HG03103 (cell line): ENCODE data around the gene BLOC1S6.

Experiments
- ATAC-seq: cut with Tn5 transposase; IDR thresholded peaks from one replicate; pipeline ENCODE4 v1.9.1; 2021; ENCODE audit warnings: low read depth; ENCODE audit not compliant: unreplicated experiment

Gene BLOC1S6

DNA sequence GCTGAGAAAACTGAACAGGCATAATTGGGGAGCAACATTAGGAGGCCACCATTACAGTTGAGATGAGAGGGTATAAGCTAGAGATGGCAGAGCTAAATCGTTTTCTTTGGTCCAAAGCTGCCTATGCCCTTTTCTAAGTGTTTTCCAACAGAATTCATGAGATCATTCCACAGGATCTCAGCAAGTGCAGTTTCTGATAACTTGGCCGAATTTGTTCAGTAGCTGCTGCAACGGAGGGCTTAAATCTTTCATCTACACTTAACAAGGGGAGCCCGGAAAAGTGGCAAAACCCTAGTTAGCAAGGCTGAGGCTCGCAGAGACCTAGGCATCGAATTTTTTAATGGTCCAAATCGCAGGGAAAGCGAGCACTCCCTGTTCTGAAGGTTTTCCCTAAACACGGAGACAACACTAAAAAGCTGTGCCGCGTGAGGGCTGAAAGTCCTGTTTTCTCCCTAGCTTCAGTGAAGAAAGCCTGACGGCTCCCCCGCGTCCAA, 531 bp upstream of the BLOC1S6 start:
- no peak for ATAC-seq

DNA sequence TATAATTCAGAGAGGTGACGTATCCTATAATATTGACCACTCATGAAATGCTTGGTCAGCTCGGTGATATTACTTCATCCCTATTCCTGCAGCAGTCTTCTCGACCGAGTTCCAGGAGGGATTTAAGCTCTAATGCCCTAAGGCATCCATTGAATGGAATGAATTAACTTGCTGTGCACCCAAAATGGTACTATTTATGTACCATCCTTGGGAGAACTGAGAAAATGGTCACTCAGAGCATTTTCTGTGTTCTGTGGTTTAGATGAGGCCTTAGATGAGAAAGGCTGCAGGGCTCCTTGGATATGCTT, 638 bp downstream of the BLOC1S6 start:
- no peak for ATAC-seq

DNA sequence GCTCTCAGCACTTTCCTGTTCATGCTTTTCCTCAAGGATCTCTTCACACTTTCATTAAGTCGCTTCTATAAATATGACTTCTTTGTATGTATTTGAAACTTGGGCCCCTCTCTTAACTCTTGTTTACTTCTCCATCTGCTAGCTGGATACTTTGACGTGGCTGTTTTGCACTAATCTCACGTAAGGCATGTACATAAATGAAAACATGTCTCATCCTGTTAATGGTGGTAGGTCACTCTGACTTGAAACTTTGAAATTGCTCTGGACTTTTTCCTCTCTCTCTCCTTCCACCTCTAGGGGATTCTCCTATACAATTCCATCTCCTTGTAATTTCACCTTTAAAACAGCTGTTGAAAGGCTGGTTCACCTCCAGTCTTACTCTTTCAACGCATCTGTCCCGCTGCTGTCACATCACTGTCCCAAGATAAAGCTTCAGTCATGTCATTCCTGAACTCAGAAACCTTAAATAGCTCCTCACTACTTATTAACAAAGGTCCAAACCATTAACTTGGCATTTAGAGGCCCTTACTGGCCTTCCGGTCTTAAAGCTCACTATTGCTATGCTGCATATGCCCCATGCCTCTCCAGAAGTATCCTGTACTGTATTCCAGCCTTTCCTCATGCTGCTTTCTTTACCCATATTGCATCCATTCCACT, 1.2 kb downstream of the BLOC1S6 start:
- ATAC-seq, result no peak

DNA sequence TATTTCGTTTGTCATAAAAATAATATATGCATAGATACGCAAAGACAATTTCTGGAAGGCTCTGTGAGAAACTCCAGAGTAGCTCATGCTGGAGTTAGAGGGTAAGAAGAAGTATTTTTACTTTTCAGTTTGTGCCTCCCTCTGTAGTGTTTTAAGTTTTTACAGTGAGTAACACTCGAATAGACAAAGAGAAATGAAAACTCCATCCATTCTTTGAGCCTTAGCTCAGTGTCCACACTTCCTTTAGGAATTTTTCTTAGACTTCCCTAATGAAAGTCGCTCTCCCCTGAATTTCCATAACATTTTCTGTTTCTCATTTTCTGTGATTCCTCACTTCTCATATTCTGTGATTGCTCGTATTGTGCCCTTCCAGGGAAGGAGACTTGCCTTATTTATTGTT, 2.1 kb downstream of the BLOC1S6 start:
- no peak for ATAC-seq

DNA sequence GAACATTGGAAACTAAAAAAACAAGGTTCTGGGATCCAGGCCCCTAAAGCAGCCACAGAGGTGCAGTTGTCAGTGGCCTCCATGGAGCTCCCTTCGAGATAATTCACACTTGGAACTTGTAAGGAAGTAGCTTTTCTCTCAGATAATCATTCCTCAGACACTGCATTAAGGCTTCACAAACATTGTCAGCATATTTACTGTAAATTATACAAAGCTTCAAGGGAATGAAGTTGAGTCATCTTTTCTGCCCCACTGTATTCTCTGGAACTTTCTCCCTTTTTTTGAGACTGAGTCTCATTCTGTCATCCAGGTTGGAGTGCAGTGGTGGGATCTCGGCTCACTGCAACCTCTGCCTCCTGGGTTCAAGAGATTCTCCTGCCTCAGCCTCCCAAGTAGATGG, 7.1 kb downstream of the BLOC1S6 start:
- no peak for ATAC-seq

DNA sequence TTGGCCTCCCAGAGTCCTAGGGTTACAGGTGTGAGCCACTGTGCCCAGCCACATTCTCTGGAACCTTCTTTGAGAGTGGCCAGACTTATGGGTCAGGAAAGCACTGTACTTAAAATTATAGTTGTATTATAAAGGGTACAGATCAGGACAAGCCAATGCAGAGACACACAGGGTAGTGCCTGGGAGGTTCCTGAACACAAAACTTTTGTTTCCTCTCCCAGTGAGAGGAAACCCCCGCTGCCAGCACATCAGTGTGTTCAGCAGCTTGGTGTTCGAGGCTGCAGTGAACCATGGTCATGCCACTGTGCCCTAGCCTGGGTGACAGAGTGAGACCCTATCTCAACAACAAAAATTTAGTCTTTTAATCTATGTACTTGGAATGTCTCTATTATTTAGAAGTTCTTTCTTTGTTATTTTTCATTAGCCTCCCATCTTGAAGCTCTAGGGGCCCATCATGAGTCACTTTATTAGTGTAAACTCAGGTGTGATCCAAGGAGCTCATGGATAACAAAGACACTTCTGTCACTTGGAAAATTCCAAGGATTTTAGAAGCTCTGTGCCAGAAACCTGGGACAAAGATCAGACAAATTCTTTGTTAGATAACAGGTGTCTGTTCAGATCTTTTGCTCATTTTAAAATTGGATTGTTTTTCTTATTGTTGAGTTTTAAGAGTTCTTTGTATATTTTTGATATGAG, 7.8 kb downstream of the BLOC1S6 start:
- no peak for ATAC-seq

DNA sequence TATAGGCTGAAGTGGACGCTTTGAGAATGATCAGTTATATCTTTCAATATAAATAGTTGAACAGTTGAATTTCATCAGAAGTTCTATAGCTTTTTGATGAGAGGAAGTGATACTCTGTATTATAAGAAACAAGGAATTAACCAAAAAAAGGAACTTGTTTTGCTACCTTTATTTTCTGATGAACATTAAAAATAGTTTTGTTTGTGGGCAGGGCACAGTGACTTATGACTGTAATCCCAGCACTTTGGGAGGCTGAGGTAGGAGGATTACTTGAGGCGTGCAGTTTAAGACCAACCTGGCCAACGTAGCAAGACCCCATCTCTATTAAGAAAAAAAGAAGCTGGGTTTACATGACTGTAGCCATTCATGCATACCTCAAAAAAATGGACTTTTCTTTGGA, 16.7 kb downstream of the BLOC1S6 start:
- no peak for ATAC-seq

DNA sequence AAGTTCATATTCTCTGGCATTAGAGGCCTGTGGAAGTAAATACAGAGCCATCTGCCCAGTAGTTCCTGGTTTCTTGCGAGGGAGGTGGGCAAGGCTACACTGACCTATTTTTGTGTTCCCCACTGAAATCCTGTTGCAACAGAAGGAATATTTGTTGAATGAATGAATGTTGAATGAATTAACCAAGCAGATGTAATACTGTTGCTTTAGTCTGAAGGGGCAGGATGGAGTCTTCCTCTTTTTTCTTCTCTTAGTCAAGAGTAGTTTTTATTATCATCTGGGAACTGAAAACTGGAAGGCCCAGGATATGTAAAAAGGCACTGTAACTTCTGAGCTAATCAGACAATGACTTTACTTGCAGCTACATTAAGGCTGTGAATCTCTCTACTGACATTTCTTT, 17.1 kb downstream of the BLOC1S6 start:
- ATAC-seq, result no peak

DNA sequence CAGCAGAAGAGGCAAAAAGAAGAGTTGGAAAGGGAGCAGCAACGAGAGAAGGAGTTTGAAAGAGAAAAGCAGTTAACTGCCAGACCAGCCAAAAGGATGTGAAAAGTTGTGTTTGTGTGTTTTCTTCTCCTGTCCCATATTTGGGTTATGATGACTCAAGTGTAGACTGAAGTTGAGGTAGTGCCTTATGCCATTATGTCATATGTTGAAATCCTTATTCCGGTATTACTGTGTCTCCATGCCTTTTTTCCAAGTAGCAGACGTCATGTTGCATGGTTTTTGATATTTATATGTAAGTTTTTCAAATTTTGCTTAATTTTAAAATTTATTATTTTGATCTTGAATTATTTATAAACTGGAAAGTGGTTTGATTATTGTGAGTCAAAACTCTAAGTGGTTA, 19.2 kb downstream of the BLOC1S6 start:
- ATAC-seq, result no peak

DNA sequence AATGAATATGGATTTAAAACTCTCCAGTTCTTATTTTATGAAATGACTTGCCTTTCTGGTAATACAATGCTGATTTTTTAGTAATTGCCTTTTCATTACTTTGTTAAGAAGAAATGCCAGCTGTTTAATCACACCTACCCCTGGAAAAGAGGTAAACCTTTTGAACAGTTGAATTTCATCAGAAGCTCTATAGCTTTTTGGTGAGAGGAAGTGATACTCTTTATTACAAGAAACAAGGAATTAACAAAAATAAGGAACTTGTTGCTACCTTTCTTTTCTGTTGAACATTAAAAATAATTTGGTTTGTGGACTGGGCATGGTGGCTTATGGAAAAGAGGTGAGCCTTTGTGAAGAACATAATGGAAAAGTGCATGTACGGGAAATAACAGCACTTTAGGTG, 19.7 kb downstream of the BLOC1S6 start:
- ATAC-seq, result no peak

DNA sequence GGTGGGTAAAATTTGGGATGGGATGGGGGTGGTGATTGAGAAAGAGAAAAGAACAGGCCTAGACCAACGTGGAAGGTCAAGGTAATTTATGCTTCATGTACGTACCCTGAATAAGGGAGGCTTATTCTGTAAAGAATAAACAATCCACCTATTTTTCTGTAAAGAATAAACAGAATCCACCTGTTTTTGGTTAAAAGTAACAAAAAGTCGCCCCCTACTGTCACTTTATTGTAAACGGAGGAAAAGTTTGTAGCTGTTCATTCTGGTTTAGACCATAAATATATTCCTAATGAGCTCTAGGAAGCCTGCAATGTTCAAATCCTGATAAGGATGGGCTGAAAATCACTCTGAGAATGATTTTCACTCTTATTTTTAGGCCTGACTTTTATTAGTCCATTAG, 24.1 kb downstream of the BLOC1S6 start:
- ATAC-seq, result no peak

DNA sequence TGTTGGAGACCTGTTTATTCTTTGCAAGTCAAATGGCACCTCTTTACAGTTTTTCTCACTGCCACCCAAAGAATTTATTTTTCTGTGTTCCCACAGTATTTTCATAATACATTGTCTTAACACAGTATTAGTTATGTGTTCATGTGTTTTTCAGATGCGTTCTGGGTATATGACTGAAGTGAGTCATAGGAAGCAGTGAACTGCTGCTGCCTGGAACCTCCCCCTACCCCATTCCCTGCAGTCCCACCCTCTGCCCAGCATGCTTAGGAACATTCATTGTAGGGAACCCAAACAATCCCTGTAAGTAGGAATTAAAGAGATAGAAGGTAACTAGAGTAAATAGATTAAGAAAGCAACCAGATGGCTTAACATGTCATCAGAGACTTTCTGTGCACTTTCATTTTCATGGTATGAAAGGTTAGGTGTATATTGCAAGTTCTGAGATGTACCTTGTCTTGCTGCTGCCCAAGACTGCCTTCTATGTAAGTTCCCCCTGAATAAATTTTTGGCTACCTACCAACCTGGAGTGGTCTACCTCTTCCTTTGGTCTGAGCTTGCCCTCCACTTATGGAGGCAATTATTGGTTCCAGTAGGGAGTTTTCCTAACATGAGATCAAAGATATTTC, 25.7 kb downstream of the BLOC1S6 start:
- no peak for ATAC-seq

DNA sequence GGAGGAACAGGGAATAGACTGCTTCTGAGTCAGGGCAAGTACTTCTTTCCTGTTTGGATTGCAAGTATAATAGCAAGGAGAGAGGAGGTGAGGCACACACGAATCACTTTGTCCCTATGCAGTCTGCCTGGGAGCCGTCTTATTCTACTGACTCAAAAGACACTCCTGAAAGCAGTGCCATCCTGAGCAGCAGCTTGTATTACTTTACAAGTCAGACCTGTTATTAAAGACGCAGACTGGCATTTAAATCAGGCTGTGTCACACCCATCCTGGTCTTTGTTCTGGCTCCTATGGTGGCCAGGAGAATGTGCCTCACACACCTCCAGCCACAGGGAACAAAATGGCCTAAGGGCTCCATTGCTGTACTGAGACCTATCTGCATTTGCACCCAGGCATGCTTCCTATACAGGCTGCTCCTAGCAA, 29.7 kb downstream of the BLOC1S6 start:
- ATAC-seq, result no peak

DNA sequence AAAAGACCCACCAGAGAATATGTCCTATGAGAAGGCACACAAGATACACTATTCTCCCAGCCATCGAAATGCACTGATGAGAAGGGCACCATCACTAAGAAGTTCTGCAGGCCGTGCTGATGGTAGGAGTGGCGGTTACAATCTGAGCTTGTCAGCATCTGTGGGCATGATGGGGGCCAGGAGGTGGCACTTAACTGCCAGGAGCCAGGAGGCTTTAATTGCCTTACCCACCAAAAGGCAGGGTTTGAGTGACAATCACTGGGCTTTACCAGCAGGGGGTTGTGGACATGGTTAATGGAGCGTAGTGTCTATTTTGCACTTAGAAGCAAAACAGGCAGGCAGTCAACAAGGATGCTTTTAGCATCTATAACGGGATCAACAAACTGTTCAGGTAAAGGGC, 31.6 kb downstream of the BLOC1S6 start:
- ATAC-seq, result no peak

DNA sequence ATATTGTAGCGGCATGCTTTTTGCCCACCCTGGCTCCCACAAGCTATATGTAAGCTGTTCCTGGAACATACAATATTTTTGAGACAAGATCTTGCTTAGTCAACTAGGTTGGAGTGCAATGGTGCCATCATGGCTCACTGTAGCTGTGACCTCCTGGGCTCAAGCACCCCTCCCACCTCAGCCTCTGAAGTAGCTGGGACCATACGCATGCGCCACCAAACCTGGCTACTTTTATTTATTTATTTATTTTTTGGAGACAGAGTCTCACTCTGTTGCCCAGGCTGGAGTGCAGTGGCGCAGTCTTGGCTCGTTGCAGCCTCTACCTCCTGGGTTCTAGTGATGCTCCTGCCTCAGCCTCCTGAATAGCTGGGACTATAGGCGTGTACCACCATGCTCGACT, 41.0 kb downstream of the BLOC1S6 start:
- no peak for ATAC-seq

DNA sequence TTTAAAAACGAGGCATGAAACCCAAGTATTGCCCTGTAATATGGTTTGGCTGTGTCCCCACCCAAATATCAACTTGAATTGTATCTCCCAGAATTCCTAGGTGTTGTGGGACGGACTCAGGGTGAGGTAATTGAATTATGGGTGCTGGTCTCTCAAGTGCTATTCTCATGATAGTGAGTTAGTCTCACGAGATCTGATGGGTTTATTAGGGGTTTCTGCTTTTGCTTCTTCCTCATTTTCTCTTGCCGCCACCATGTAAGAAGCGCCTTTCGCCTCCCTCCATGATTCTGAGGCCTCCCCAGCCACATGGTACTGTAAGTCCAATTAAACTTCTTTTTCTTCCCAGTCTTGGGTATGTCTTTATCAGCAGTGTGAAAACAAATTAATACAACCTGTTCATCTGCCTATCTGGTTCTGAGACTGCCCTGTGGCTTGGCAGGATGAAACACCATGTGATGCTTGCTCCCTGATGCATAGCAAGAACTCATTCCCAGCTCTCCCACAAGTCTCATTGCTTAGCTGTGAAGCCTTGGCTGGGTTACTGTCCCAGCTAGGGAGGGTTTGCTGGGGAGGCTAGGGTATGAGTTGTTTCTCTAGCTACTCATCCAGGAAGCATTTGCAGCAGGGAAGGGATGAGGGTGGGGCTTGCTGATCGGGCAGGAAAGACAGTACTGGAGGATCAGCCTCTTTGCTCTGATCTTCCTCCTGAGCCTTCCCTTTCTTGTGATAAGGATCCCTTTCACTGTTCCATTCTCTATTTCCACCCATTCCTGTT, 43.9 kb downstream of the BLOC1S6 start:
- ATAC-seq, result no peak

DNA sequence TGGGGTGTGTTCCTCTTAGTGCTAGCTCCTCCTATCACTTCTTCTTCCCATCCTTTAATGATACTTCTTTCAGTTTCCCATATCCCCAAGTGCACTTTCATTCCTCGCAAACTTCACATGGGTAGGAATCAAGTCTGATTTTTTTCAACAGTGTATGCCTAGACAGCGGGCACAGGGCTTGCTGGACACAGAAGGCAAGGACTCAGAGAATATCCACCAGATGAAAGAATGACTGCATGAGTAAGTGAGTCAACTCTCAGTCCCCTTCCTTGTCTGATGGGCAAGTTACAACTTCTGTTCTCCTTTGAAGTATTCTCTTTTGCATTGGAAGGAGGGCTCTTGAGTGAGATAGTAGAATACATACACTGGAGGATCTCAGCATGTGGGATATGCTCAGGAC, 44.6 kb downstream of the BLOC1S6 start:
- no peak for ATAC-seq

DNA sequence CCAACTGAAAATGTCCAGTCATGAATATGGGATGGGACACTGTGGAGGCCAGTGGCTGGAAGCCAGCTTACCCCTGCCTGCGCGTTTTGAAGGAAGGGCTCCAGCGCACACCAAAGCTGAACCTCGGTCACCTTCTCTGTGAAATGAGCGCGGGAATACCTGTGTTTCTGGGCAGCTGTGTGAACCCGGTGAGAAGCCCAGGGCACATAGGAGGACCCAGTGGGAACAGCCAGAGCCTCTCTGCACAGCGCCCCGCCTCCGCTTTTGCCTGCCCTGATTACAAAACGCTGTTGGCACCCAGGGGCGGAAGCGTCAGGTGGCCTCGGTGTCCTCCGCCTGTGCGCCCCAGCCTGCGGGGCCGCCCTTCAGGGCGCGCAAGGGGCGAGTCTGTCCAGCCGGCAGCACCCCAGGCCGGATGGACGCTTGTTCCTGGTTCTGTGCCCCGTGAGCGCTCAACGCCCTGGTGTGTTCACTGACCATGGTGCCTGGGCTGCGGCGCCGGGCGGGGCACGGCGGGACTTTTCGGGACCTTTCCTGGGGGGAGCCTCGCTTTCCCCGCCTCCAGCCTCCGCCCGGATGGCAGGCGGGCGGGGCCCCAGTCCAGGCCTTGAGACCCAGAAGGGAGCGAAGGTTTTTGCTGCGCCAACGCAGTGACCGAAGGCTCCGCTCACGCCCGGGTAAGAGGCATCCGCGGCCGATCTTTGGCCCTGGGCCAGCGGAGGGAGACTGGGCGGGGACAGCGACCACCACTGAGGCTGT, 47.4 kb downstream of the BLOC1S6 start, which contains the start of gene SQOR:
Gene SQOR (plus strand): TSS at position 598 of the 759 bp plus-strand sequence. CDS start 23,895 bp downstream, outside the sequence.
- peak; percentile 56 for ATAC-seq

DNA sequence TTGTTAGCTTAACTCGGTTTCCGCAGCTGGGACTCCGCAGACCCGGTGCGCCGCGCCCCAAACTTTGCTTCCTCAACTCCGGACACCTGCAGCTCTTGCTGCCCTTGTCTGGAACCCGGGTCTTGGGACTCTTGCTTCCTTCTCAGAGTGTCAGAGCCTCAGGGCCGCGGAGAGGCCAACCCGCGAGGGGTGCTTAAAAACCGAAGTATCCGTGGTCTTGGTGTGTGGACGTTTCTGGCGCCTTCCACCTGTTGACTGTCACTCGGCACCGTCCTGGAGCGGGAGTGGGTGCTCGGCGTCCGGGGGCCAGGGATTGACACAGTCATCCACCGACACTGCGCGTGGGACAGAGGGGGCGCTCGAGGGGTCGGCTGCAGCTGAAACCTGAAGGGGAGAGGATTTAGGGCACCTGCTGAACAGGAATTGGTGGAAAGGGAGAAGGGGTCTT, 48.0 kb downstream of the BLOC1S6 start:
- peak; percentile 49 for ATAC-seq

DNA sequence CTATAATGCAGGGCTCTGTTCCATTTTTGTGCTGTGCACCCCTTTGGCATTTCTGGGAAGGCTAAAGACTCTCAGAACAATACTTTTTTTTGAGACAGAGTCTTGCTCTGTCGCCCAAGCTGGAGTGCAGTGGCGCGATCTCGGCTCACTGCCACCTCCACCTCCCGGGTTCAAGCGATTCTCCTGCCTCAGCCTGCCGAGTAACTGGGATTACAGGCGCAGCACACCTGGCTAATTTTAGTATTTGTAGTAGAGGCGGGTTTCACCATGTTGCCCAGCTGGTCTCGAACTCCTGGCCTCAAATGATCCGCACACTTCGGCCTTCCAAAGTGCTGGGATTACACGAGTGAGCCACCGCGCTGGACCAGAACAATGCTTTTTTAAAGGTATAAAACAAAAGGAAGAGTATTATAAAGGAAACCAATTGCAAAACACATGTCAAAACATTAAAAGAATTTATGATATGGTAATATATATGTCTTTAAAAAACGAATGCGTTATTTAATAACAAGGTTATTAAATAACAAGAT, 48.6 kb downstream of the BLOC1S6 start:
- ATAC-seq, result no peak
